NCI-H526 treated with DMSO at 0.1 percent for 48 hours (cell line): ENCODE data around the gene DLD.
"Not testable (repeated sequence)": the region's sequence is repeated elsewhere in the genome, so short reads cannot be mapped to it uniquely, and the experiment has no call there.

Experiments
- DNase-seq: peaks from one replicate; lab custom pipeline; 2025; lab: John Stamatoyannopoulos, UW

The DLD gene

GRCh38 chr7:107874605-107875446 is 16.2 kb upstream of the DLD start:
- peak; percentile 61 for DNase-seq

- no peak for DNase-seq
Measured at GRCh38 chr7:107876916-107877315, 14.1 kb upstream of the DLD start.

- DNase-seq = no peak
Measured at GRCh38 chr7:107877731-107878382, 13.1 kb upstream of the DLD start.

GRCh38 chr7:107878636-107879035 is 12.3 kb upstream of the DLD start:
- no peak for DNase-seq

- peak; percentile 68 for DNase-seq
Measured at GRCh38 chr7:107879400-107880035, 11.5 kb upstream of the DLD start.

- DNase-seq = no peak
Measured at GRCh38 chr7:107882766-107883165, 8.2 kb upstream of the DLD start.

GRCh38 chr7:107884066-107884818 is 6.7 kb upstream of the DLD start:
- DNase-seq = no peak

GRCh38 chr7:107887827-107888226 is 3.2 kb upstream of the DLD start:
- DNase-seq = not testable (repeated sequence)

- DNase-seq = no peak
Measured at GRCh38 chr7:107889992-107890391, 991 bp upstream of the DLD start.

GRCh38 chr7:107890493-107890961 is 456 bp upstream of the DLD start:
- DNase-seq = no peak

- DNase-seq = no peak
Measured at GRCh38 chr7:107891636-107892366, 818 bp downstream of the DLD start.

- not testable (repeated sequence) for DNase-seq
Measured at GRCh38 chr7:107892367-107892741, 1.4 kb downstream of the DLD start.

- DNase-seq = no peak
Measured at GRCh38 chr7:107898997-107899594, 8.1 kb downstream of the DLD start.

GRCh38 chr7:107900496-107901015 is 9.6 kb downstream of the DLD start:
- no peak for DNase-seq

- DNase-seq = no peak
Measured at GRCh38 chr7:107902381-107902780, 11.4 kb downstream of the DLD start.

GRCh38 chr7:107907790-107908189 is 16.8 kb downstream of the DLD start:
- DNase-seq = no peak

- no peak for DNase-seq
Measured at GRCh38 chr7:107909445-107909844, 18.5 kb downstream of the DLD start.

- DNase-seq = no peak
Measured at GRCh38 chr7:107911981-107912380, 21.0 kb downstream of the DLD start.

- no peak for DNase-seq
Measured at GRCh38 chr7:107913851-107914250, 22.9 kb downstream of the DLD start.

GRCh38 chr7:107914831-107915230 is 23.8 kb downstream of the DLD start:
- no peak for DNase-seq

GRCh38 chr7:107915541-107915940 is 24.6 kb downstream of the DLD start:
- DNase-seq = no peak
